ENCODE data around the gene ATG9A.

Gene ATG9A

DNA sequence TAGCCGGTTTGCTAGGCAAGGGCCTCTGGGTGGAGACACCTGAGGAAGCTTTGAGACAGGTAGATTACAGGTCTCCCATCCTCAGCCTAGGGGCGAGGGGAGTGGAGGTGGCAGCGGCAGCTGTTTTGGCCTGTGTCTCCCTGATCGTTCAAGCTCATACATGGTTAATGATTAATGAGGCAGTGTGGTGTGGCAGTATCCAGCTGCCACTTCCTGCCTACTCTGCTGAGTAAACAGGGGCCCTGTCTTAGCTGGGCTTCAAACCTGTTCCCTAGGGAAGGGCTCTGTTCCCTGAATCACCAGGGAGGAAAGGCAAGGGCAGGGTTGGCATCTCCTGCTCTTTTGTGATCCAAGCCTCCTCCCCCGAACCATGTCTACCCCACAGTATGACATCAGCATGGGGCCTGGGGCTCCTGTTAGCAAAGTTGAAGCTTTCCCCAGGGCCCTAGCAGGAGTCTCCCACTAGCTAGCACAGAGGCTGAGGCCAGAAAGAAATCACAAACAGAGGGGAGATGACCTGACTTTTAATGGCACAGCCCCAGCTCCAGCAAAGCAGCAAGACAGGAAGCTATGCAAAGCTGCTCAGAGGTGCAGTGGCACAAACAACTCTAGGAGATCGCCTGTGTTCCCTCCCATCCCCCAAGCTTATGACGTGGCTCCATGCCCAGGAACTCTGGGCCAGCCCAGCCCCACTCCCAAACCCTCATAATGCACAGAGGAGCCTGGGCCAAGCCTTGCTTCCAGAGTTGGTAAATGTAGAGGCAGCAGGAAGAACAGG, 20.0 kb upstream of the ATG9A start:
- no peaks in the 10 kb centered on the region; the same call in 1 of the 2 replicates for H3K36me3 ChIP-seq (ENCODE audit: insufficient read depth, low read length)
- peak overlapping the region; percentile 6 for H3K9ac ChIP-seq (ENCODE audit: insufficient read length)
- peak; percentile 73 for TF ChIP-seq FOXP2 (optimal IDR thresholded peaks at IDR 0.05; ENCODE audit: control extremely low read depth, extremely low read length, insufficient read depth)
- TF ChIP-seq EZH2 (IDR thresholded peaks at IDR 0.05): no peak
- peak; percentile 52 for TF ChIP-seq POLR2AphosphoS5 (IDR thresholded peaks at IDR 0.05; ENCODE audit: borderline replicate concordance, low read depth, low read length)
- H3K9me3 ChIP-seq (ENCODE audit: low read depth, low read length): no peaks in the 10 kb centered on the region
- DNase-seq (ENCODE audit: low read depth, low spot score): peak; percentile 20
- peak overlapping the region; percentile 87 for H3K27ac ChIP-seq
- H3K4me3 ChIP-seq: peak overlapping the region; percentile 34

DNA sequence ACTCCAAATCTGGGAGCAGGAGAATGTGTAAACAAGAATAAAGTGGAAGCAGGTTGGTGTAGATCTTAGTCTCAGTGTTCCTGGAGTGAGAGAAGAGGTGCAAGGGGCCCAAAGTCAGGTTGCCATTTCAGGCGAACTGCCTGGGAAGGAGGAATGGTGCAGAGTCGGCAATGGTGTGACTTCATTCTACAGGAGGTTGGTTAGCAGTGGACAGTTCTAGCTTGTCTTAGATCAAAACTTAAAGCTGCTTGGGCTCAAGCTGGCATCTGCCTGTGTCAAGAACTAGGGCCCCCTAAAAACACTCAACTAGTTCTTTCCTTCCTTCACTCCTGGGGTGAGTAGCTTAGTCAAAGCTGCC, 19.4 kb upstream of the ATG9A start:
- no peaks in the 10 kb centered on the region for H3K9me3 ChIP-seq (ENCODE audit: low read depth, low read length)
- peak overlapping the region; percentile 34; the same call in 1 of the 2 replicates for H3K4me3 ChIP-seq
- no peak for TF ChIP-seq POLR2AphosphoS5 (IDR thresholded peaks at IDR 0.05; ENCODE audit: borderline replicate concordance, low read depth, low read length)
- TF ChIP-seq FOXP2 (optimal IDR thresholded peaks at IDR 0.05; ENCODE audit: control extremely low read depth, extremely low read length, insufficient read depth): no peak
- no peak for TF ChIP-seq EZH2 (IDR thresholded peaks at IDR 0.05)
- H3K9ac ChIP-seq (ENCODE audit: insufficient read length): no peak overlapping the region
- no peaks in the 10 kb centered on the region; the same call in 1 of the 2 replicates for H3K36me3 ChIP-seq (ENCODE audit: insufficient read depth, low read length)
- DNase-seq (ENCODE audit: low read depth, low spot score): no peak
- H3K27ac ChIP-seq: peak overlapping the region; percentile 87

DNA sequence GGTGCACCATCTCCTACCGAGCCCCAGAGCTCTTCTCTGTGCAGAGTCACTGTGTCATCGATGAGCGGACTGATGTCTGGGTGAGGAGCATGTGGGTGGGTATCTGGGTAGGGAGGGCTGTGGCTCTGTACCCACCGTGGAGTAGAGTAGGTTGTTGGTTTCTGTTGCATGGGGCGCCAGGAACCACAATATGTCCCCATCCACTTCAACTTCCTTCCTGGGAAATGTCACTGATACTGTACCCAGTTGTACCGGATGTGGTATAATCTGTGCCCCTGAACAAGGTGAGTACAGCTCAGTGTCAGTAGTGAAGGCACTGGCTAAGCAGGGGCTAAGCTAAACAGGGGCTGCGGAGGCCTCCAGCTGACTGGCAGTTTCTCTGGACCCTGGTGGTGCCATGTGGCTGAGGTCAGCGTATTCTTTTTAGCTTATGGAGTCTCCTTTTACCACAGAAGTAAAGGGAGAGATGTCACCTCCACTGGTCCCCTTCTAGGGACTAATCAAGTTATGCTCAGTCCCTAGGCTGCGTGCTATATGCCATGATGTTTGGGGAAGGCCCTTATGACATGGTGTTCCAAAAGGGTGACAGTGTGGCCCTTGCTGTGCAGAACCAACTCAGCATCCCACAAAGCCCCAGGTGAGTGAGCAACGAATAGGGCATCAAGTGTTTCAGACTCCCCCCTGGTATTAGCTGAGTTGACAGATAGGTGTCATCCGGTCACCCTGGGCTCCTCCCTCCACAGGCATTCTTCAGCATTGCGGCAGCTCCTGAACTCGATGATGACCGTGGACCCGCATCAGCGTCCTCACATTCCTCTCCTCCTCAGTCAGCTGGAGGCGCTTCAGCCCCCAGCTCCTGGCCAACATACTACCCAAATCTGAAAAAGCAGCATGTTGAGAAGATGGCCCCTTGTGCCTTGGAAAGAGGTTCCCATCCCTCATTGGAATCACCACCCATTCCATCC, 18.5 kb upstream of the ATG9A start:
- Histone ChIP-seq H3K27ac (no peak overlapping the region), H3K36me3 (ENCODE audit: insufficient read depth, low read length) (no peaks in the 10 kb centered on the region; the same call in 1 of the 2 replicates), H3K9me3 (ENCODE audit: low read depth, low read length) (no peaks in the 10 kb centered on the region), H3K4me3 (no peak overlapping the region), H3K9ac (ENCODE audit: insufficient read length) (no peak overlapping the region)
- DNase-seq (ENCODE audit: low read depth, low spot score): no peak
- TF ChIP-seq EZH2 (IDR thresholded peaks at IDR 0.05) (no peak), FOXP2 (optimal IDR thresholded peaks at IDR 0.05; ENCODE audit: control extremely low read depth, extremely low read length, insufficient read depth) (no peak), POLR2AphosphoS5 (IDR thresholded peaks at IDR 0.05; ENCODE audit: borderline replicate concordance, low read depth, low read length) (no peak)

DNA sequence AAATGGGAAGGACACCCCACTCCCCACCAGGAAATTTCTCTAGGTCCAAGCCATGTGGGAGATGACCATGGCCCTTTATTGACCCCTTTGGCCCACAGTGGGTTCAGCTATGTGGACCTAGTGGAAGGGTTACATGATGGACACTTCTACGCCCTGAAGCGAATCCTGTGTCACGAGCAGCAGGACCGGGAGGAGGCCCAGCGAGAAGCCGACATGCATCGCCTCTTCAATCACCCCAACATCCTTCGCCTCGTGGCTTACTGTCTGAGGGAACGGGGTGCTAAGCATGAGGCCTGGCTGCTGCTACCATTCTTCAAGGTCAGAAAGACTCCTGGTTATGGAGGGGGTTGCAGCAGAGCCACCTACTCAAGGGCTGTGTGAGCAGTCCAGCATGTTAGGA, 17.1 kb upstream of the ATG9A start:
- DNase-seq (ENCODE audit: low read depth, low spot score): no peak
- no peak overlapping the region for H3K4me3 ChIP-seq
- TF ChIP-seq FOXP2 (optimal IDR thresholded peaks at IDR 0.05; ENCODE audit: control extremely low read depth, extremely low read length, insufficient read depth): no peak
- no peak for TF ChIP-seq EZH2 (IDR thresholded peaks at IDR 0.05)
- TF ChIP-seq POLR2AphosphoS5 (IDR thresholded peaks at IDR 0.05; ENCODE audit: borderline replicate concordance, low read depth, low read length): no peak
- no peak overlapping the region for H3K27ac ChIP-seq
- no peaks in the 10 kb centered on the region for H3K9me3 ChIP-seq (ENCODE audit: low read depth, low read length)
- H3K9ac ChIP-seq (ENCODE audit: insufficient read length): no peak overlapping the region
- no peaks in the 10 kb centered on the region; the same call in 1 of the 2 replicates for H3K36me3 ChIP-seq (ENCODE audit: insufficient read depth, low read length)

DNA sequence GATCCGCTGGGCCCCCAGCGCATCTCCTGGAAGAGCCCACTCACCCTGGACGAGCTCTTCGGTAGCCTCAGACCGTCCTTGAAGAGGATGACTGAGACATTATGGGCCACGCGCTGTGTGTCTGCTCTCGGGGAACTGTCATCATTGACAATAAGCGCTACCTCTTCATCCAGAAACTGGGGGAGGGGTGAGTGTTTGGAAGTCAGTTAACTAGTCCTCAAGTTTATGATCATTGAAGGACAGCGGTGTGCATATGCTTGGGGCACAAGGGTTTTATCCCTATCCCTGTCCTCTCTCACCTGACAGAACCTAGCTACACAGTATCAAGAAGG, 16.4 kb upstream of the ATG9A start:
- no peak overlapping the region for H3K27ac ChIP-seq
- peak overlapping the region; percentile 87 for H3K9ac ChIP-seq (ENCODE audit: insufficient read length)
- no peak for TF ChIP-seq POLR2AphosphoS5 (IDR thresholded peaks at IDR 0.05; ENCODE audit: borderline replicate concordance, low read depth, low read length)
- TF ChIP-seq EZH2 (IDR thresholded peaks at IDR 0.05): no peak
- TF ChIP-seq FOXP2 (optimal IDR thresholded peaks at IDR 0.05; ENCODE audit: control extremely low read depth, extremely low read length, insufficient read depth): no peak

DNA sequence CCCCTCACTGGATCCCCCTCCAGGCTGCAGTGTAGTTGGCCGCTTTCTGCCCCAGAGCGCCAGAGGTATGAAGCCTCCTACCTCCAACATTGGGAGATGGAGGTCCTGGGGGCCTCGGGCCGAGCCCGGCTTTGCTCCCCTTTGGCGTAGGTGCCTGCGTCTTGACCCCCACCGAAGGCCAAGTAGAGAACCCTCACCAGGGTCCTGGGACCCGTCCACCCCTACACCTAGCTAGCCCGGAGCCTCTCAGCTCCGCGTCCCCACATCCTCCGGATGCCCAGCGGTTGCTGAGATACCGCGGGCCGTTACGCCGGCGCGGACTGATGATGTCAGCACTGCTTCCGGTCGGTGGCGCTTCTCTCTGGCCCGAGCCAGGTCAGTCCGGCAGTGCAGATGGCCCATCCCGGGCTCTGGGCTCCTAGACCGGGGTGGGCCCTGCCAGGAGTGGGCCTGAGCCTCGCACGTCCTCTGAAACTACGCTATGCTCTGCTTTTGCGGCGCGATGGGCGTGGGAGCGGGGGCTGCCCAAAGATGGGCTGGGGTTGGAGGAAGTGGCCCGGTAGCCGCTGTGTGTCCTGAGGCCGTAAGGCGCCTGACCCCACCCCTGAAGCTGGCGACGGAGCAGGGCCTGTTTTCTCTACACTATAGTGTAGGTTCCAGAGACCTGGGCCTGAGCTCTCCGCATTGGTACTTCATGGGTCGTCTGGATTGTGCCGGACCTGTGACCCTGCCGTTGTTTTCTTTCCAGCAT, 15.9 kb upstream of the ATG9A start, which contains the start of the genes GLB1L and STK16:
Gene GLB1L, minus strand, starts transcription at position 297 of the 751 bp plus-strand sequence. CDS start 1,871 bp downstream, outside the sequence.
Gene STK16, plus strand, starts transcription at position 332 of the 751 bp plus-strand sequence. CDS start 521 bp downstream, outside the sequence.
- H3K9me3 ChIP-seq (ENCODE audit: low read depth, low read length): no peaks in the 10 kb centered on the region
- no peak within 1 kb of the TSS for H3K27ac ChIP-seq
- no peaks in the 10 kb centered on the region; the same call in 1 of the 2 replicates for H3K36me3 ChIP-seq (ENCODE audit: insufficient read depth, low read length)
- H3K9ac ChIP-seq (ENCODE audit: insufficient read length): peak within 1 kb of the TSS; percentile 87
- DNase-seq (ENCODE audit: low read depth, low spot score): no peak
- peak within 1 kb of the TSS; percentile 99 for H3K4me3 ChIP-seq
- no peak for TF ChIP-seq EZH2 (IDR thresholded peaks at IDR 0.05)
- TF ChIP-seq FOXP2 (optimal IDR thresholded peaks at IDR 0.05; ENCODE audit: control extremely low read depth, extremely low read length, insufficient read depth): peak; percentile 9
- peak; percentile 90 for TF ChIP-seq POLR2AphosphoS5 (IDR thresholded peaks at IDR 0.05; ENCODE audit: borderline replicate concordance, low read depth, low read length)

More for the DNA sequence above, 16.4 kb upstream of the ATG9A start:
- Histone ChIP-seq H3K4me3 (peak overlapping the region; percentile 99), H3K9me3 (ENCODE audit: low read depth, low read length) (no peaks in the 10 kb centered on the region), H3K36me3 (ENCODE audit: insufficient read depth, low read length) (no peaks in the 10 kb centered on the region; the same call in 1 of the 2 replicates)
- DNase-seq (ENCODE audit: low read depth, low spot score): no peak

DNA sequence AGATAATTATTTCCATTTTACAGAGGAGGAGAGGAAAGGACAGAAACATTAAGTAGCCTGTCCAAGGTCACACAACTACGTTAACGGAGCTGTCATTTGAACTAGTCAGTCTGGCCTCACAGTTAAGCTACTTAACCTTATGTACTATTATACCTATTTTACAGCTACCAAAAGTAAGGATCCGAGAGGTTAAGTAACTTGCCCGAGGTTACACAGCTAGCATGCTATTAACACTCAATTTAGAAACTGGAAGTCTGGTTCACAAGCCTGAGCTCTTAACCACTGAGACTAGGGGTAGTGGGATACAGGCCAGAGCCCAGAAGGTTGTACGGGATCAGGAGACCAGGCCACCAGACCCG, 15.3 kb upstream of the ATG9A start:
- peak overlapping the region; percentile 87 for H3K9ac ChIP-seq (ENCODE audit: insufficient read length)
- no peak overlapping the region for H3K27ac ChIP-seq
- no peaks in the 10 kb centered on the region; the same call in 1 of the 2 replicates for H3K36me3 ChIP-seq (ENCODE audit: insufficient read depth, low read length)
- no peaks in the 10 kb centered on the region for H3K9me3 ChIP-seq (ENCODE audit: low read depth, low read length)
- TF ChIP-seq POLR2AphosphoS5 (IDR thresholded peaks at IDR 0.05; ENCODE audit: borderline replicate concordance, low read depth, low read length) (no peak), EZH2 (IDR thresholded peaks at IDR 0.05) (no peak), FOXP2 (optimal IDR thresholded peaks at IDR 0.05; ENCODE audit: control extremely low read depth, extremely low read length, insufficient read depth) (no peak)
- H3K4me3 ChIP-seq: peak overlapping the region; percentile 99
- DNase-seq (ENCODE audit: low read depth, low spot score): no peak

Data from SK-N-MC (cell line).